Ramos (cell line): ENCODE results near the gene PIH1D2.
"Not testable (repeated sequence)": the region's sequence is repeated elsewhere in the genome, so short reads cannot be mapped to it uniquely, and the experiment has no call there.

ENCODE experiments used
- in situ Hi-C: fragments of 300-500 bp; cut with MboI; formaldehyde crosslinking; loops from one replicate; pipeline ENCODE4 v1.14.3; 2022; ENCODE audit warnings: low sequenced_read_pairs; ENCODE audit not compliant: unreplicated experiment

Gene PIH1D2

DNA sequence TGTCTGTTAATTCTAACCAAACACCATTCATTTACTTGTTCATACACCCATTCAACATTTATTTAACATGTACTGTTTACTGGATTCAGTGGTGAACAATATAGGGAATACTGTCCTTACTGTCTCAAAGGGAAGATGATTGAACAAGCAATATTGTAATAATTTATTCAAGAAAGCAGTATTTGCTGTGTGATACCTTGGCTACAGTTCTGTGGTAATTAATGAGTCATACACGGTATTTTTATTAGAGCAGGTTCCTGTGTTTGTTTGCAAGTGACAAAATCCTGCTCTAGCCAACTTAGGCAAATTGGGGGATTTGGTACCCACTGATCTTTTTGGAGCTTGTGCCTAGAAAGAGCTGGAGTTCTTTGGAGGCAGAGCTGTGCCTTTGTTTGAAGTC, 15.7 kb downstream of the PIH1D2 start:
- in situ Hi-C loops: no loop called here

GRCh38 chr11:112057170-112057569, 16.6 kb downstream of the PIH1D2 start:
- in situ Hi-C loops: no loop called here

GRCh38 chr11:112051768-112052167, 22.0 kb downstream of the PIH1D2 start:
- in situ Hi-C loops: no loop called here

- in situ Hi-C loops: no loop called here
These were observed 23.1 kb downstream of the PIH1D2 start for GRCh38 chr11:112050721-112051120.

- in situ Hi-C loops: no loop called here
These were observed 24.0 kb downstream of the PIH1D2 start for GRCh38 chr11:112049777-112050176.

DNA sequence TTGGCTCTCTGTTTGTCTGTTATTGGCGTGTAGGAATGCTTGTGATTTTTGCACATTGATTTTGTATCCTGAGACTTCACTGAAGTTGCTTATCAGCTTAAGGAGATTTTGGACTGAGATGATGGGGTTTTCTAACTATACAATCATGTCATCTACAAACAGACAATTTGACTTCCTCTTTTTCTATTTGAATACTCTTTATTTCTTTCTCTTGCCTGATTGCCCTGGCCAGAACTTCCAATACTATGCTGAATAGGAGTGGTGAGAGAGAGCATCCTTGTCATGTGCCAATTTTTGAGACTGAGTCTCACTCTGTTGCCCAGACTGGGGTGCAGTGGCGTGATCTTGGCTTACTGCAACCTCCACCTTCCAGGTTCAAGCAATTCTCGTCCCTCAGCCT, 25.6 kb downstream of the PIH1D2 start:
- in situ Hi-C loops: not testable (repeated sequence)

- in situ Hi-C loops: not testable (repeated sequence)
These were observed 27.2 kb downstream of the PIH1D2 start for GRCh38 chr11:112046647-112047046.

- in situ Hi-C loops: no loop called here
These were observed 28.9 kb downstream of the PIH1D2 start for GRCh38 chr11:112044961-112045360.

DNA sequence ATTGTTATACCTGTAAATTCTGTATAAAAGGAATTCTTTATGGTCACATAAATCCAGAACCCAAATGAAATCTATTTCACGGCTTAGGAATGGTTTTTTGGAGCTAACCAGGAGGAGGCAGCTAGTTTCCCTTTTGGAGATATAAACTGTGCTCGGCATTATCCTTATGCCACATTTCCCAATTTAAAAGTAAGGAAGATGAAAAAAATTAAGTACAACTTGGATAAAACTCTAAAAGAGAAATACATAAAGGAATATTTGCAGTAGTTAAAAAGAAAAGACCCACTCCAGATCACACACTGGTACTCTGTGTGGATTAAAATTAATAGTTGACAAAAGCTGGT, 30.9 kb downstream of the PIH1D2 start:
- in situ Hi-C loops: no loop called here

DNA sequence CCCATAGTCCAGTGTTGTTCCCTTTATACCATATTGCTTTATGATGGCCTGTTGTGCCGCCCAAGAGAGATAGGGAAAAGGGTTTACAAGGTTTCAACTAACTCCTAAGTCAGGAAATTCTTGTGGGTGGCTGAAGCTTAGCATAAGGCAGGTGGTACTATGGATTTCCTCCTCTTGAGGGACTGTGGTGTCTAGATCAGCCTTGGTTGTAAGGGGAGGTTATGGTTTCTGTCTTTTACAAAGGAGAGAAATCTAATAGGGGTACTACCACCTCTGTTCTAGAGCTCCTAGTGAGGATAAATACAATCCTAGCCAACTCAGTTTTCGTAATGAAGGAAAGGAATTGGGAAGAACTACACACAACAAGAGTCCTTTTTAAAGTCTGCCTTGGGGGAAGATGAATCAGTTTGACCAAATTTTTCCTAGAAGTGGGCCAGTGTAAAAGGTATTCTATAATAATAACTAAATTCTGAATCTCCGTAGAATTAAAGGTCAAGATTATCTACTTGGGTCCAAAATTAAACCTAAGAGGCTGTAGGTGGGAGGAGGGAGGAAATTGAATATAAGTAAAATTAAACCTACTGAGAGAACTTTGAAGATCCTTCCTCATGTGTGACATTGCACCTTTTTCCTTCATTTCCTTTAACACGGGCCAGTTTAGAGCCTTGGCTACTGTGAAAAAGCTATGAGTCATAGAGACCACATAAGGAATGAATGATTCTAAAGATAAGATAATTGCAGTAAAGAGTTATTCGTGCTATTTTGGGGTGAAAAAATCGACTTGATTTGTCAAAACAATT, 31.5 kb downstream of the PIH1D2 start:
- in situ Hi-C loops: no loop called here

- in situ Hi-C loops: no loop called here
These were observed 36.3 kb downstream of the PIH1D2 start for GRCh38 chr11:112037527-112037926.

GRCh38 chr11:112033902-112034301, 39.9 kb downstream of the PIH1D2 start:
- in situ Hi-C loops: no loop called here

GRCh38 chr11:112029460-112029859, 44.4 kb downstream of the PIH1D2 start:
- in situ Hi-C loops: no loop called here

DNA sequence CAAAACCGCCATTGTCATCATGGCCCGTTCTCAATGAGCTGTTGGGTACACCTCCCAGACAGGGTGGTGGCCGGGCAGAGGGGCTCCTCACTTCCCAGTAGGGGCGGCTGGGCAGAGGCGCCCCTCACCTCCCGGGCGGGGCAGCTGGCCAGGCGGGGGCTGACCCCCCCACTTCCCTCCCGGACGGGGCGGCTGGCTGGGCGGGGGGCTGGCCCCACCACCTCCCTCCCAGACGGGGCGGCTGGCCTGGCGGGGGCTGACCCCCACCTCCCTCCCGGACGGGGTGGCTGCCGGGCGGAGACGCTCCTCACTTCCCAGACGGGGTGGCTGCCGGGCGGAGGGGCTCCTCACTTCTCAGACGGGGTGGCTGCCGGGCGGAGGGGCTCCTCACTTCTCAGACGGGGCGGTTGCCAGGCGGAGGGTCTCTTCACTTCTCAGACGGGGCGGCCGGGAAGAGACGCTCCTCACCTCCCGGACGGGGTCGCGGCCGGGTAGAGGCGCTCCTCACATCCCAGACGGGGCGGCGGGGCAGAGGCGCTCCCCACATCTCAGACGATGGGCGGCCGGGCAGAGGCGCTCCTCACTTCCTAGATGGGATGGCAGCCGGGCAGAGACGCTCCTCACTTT, 46.9 kb downstream of the PIH1D2 start:
- in situ Hi-C loops: not testable (repeated sequence)

DNA sequence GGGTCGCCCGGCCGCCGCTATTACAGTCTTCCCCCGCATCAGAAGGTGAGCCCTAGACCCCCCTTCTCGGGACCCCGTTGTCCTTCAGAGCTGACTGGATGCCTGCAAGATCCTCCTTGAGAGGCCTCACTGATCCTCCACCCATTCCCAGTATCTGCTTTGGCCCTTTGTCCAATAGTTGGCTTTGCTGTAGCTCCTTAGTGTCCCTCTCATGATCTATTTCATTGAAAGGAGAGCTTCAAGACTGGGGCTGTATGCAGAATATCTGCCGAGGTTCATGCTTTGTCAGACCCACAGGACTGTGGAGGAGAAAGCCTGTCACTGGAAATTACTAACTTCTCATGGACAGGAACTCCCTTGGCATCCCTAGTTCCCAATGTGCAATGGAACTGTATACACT, 48.1 kb downstream of the PIH1D2 start:
- in situ Hi-C loops: no loop called here

- in situ Hi-C loops: no loop called here
These were observed 48.8 kb downstream of the PIH1D2 start, which contains the start of gene DLAT for GRCh38 chr11:112024773-112025678. Gene DLAT (plus strand): TSS chr11:112025408. CDS start chr11:112025473, 65 bp downstream.

GRCh38 chr11:112024178-112024772, 49.5 kb downstream of the PIH1D2 start:
- in situ Hi-C loops: no loop called here

DNA sequence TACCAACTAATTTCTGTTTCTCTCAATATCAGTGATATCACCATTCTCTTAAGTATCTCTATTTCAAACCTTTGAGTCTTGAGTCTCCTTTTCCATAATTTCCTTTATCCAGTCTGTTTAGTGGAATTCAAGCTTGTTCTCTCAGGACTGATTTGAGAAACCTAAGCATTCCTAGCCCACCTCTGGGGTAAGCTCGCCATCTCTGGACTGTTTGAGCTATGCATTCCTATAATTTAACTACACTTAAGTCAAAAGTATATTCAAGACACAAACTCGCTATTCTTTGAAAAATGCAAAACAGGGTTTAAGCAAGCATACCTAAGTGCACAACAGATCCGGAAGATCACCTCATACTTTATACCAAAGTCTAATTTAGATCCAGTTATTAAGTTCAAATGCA, 50.7 kb downstream of the PIH1D2 start:
- in situ Hi-C loops: no loop called here

DNA sequence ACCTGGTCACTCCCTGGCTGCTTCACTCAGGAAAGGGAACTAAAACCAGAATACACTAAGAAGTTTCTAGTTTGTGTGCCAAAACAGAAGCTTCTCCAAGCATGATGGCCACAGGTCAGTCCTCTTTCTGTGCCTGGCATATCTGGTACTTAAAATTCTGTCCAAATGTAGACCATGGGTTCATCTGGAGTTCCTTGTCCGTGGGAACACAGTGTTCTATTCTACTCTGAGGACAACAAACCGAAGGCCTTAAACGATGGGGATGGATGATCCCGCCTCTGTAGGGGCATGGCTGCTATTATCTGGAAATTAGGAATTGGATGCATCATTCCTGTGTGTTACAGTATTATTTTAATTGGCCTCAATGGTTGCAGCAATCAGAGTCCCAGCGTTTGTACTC, 54.8 kb downstream of the PIH1D2 start:
- in situ Hi-C loops: no loop called here
